ENCODE data around the gene CABP4.

CABP4 gene

DNA sequence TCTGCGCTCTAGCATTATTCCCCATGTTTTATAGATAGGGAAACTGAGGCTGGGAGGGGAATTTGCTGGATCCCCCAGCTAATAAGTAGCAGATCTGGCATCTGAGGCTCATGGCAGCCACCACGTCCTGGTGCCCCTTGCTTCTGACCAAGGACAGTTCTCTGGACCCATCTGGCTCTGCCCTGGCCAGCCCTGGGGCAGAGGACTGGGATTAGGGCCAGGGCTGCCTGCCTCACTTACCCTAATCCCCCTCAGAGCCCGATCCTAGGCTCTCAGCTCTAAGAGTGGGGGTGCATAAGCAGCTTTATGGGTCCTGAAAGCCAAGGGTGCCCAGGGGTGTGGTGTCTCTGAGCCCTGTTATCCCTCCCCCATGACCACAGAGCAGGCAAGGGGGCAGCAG, at the start of gene CABP4:
Gene CABP4, plus strand, starts transcription at position 301 of the 400 bp plus-strand sequence. Its CDS starts 70 bp downstream, at position 371.
- Histone ChIP-seq H3K36me3 (ENCODE audit: control insufficient read depth, low read depth, low read length) (no peaks in the 10 kb centered on the region), H3K9me3 (ENCODE audit: control insufficient read depth, low read depth, low read length) (no peaks in the 10 kb centered on the region), H3K4me1 (ENCODE audit: control insufficient read depth, low read depth, low read length) (no peaks in the 10 kb centered on the region), H3K27me3 (ENCODE audit: control insufficient read depth, insufficient read depth, low read length) (no peaks in the 10 kb centered on the region), H3K4me3 (ENCODE audit: low read length) (no peak within 1 kb of the TSS), H3K9ac (ENCODE audit: low read length) (no peak within 1 kb of the TSS), H3K27ac (ENCODE audit: low read length) (no peak within 1 kb of the TSS)

DNA sequence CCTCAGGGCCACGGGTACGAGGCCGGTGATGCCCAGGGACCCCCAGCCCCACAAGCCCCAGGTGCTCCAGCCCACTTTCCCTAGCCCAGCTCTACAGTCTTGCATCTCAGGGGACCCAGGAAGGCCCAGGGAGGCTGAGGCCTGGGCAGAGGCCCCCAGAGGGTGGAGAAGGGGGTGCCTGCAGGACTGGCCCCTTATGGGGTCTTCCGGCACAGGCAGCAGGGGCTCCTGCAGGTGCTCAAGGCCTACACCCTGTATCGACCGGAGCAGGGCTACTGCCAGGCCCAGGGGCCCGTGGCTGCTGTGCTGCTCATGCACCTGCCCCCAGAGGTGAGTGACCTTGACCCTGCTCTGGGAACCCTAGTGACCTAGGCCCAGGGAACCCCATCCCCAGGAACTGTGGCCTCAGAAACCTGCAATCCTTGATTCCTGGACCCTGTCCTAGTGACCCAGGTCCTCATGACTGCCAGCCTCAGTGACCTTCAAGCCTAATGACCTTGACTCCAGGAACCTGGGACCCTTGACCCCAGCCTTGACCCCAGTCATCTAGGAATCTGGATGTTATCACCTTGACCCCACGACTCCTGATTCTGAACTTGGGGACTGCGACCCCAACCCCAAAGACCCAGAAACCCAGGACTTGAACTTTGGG, 49.3 kb upstream of the CABP4 start:
- Histone ChIP-seq H3K4me1 (ENCODE audit: control insufficient read depth, low read depth, low read length) (peaks cover 9% of the 10 kb centered on the region), H3K4me3 (ENCODE audit: low read length) (no peak overlapping the region)

GRCh38 chr11:67406420-67406968, 48.7 kb upstream of the CABP4 start:
- Histone ChIP-seq H3K27me3 (ENCODE audit: control insufficient read depth, insufficient read depth, low read length) (no peaks in the 10 kb centered on the region), H3K9me3 (ENCODE audit: control insufficient read depth, low read depth, low read length) (no peaks in the 10 kb centered on the region), H3K9ac (ENCODE audit: low read length) (no peak overlapping the region), H3K27ac (ENCODE audit: low read length) (no peak overlapping the region), H3K4me3 (ENCODE audit: low read length) (no peak overlapping the region), H3K36me3 (ENCODE audit: control insufficient read depth, low read depth, low read length) (no peaks in the 10 kb centered on the region), H3K4me1 (ENCODE audit: control insufficient read depth, low read depth, low read length) (peaks cover 9% of the 10 kb centered on the region)

More for the DNA sequence above, 49.3 kb upstream of the CABP4 start:
- no peak overlapping the region for H3K9ac ChIP-seq (ENCODE audit: low read length)
- no peak overlapping the region for H3K27ac ChIP-seq (ENCODE audit: low read length)
- H3K36me3 ChIP-seq (ENCODE audit: control insufficient read depth, low read depth, low read length), result no peaks in the 10 kb centered on the region
- H3K27me3 ChIP-seq (ENCODE audit: control insufficient read depth, insufficient read depth, low read length), result no peaks in the 10 kb centered on the region
- no peaks in the 10 kb centered on the region for H3K9me3 ChIP-seq (ENCODE audit: control insufficient read depth, low read depth, low read length)

DNA sequence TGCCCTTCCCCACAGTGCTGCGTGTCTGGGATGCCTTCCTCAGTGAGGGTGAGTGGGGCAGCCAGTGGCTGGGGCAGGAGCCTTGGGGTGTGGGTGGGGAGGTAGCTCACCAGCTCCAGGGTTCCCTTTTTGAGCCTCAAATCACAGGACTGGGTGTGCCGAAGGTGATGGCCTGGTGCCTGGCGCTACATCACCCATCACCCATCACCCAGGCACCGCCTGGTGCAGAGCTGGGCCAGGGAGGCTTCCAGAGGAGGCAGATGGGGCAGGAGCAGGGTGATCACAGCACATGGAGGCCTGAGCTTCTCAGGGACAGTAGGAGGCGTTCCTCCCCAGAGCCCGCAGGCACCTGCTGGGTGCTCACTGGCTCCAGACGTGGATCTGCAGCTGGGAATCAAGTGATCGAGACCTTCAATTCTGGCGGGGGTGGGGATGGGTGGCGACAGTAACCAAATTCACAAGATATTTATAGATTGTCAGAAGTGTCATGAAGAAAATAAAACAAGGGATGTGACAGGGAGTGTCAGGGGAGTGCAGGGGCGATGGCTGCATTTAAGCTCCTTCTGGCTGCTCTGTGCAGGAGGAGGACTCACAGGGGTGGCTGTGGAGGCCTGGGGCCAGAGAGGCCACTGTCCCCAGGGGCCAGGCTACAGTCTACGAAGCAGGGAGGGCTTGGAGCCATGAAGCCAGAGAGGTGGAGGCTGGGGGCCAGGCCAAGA, 48.0 kb upstream of the CABP4 start:
- H3K9ac ChIP-seq (ENCODE audit: low read length), result no peak overlapping the region
- peaks cover 2% of the 10 kb centered on the region for H3K27me3 ChIP-seq (ENCODE audit: control insufficient read depth, insufficient read depth, low read length)
- no peak overlapping the region for H3K4me3 ChIP-seq (ENCODE audit: low read length)
- H3K4me1 ChIP-seq (ENCODE audit: control insufficient read depth, low read depth, low read length), result peaks cover 6% of the 10 kb centered on the region
- H3K9me3 ChIP-seq (ENCODE audit: control insufficient read depth, low read depth, low read length), result no peaks in the 10 kb centered on the region
- H3K27ac ChIP-seq (ENCODE audit: low read length), result no peak overlapping the region
- no peaks in the 10 kb centered on the region for H3K36me3 ChIP-seq (ENCODE audit: control insufficient read depth, low read depth, low read length)

DNA sequence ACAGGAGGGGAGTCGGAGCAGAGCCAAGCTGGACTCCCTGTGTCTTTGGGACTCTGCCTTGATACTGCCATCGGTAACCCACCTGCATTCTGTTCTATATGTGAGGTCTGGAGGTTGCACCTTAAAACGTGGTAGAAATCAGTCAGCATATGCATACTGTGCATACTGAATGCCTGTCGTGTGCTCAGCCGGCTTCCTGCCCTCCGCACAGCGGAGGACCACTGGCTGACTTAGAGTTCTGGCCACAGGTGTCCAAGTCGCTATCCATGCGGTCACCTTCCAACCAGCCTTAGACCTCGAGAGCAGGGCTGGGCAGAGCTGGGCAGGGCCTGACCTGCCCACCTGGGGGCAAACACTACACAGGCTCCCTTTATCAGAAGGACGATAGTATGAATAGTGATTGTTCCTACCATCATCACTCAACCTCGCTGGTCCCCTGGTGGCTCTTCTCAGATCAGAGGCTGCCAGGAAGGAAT, 47.4 kb upstream of the CABP4 start:
- Histone ChIP-seq H3K27ac (ENCODE audit: low read length) (no peak overlapping the region), H3K4me1 (ENCODE audit: control insufficient read depth, low read depth, low read length) (peaks cover 3% of the 10 kb centered on the region), H3K4me3 (ENCODE audit: low read length) (no peak overlapping the region), H3K9me3 (ENCODE audit: control insufficient read depth, low read depth, low read length) (no peaks in the 10 kb centered on the region), H3K27me3 (ENCODE audit: control insufficient read depth, insufficient read depth, low read length) (peaks cover 6% of the 10 kb centered on the region), H3K9ac (ENCODE audit: low read length) (no peak overlapping the region), H3K36me3 (ENCODE audit: control insufficient read depth, low read depth, low read length) (no peaks in the 10 kb centered on the region)

GRCh38 chr11:67408437-67409200, 46.5 kb upstream of the CABP4 start:
- H3K27me3 ChIP-seq (ENCODE audit: control insufficient read depth, insufficient read depth, low read length), result peaks cover 6% of the 10 kb centered on the region
- H3K4me1 ChIP-seq (ENCODE audit: control insufficient read depth, low read depth, low read length), result peaks cover 3% of the 10 kb centered on the region
- H3K36me3 ChIP-seq (ENCODE audit: control insufficient read depth, low read depth, low read length), result no peaks in the 10 kb centered on the region
- H3K9me3 ChIP-seq (ENCODE audit: control insufficient read depth, low read depth, low read length), result no peaks in the 10 kb centered on the region
- H3K27ac ChIP-seq (ENCODE audit: low read length), result no peak overlapping the region
- no peak overlapping the region for H3K9ac ChIP-seq (ENCODE audit: low read length)
- H3K4me3 ChIP-seq (ENCODE audit: low read length), result no peak overlapping the region

- Histone ChIP-seq H3K36me3 (ENCODE audit: control insufficient read depth, low read depth, low read length) (no peaks in the 10 kb centered on the region), H3K9ac (ENCODE audit: low read length) (no peak overlapping the region), H3K27ac (ENCODE audit: low read length) (no peak overlapping the region), H3K4me1 (ENCODE audit: control insufficient read depth, low read depth, low read length) (peaks cover 3% of the 10 kb centered on the region), H3K9me3 (ENCODE audit: control insufficient read depth, low read depth, low read length) (no peaks in the 10 kb centered on the region), H3K27me3 (ENCODE audit: control insufficient read depth, insufficient read depth, low read length) (peaks cover 6% of the 10 kb centered on the region), H3K4me3 (ENCODE audit: low read length) (no peak overlapping the region)
Observed at GRCh38 chr11:67409261-67409666, 45.9 kb upstream of the CABP4 start.

GRCh38 chr11:67409781-67410368, 45.3 kb upstream of the CABP4 start:
- no peaks in the 10 kb centered on the region for H3K36me3 ChIP-seq (ENCODE audit: control insufficient read depth, low read depth, low read length)
- no peak overlapping the region for H3K4me3 ChIP-seq (ENCODE audit: low read length)
- peaks cover 3% of the 10 kb centered on the region for H3K4me1 ChIP-seq (ENCODE audit: control insufficient read depth, low read depth, low read length)
- H3K27me3 ChIP-seq (ENCODE audit: control insufficient read depth, insufficient read depth, low read length), result peaks cover 9% of the 10 kb centered on the region
- H3K9ac ChIP-seq (ENCODE audit: low read length), result no peak overlapping the region
- H3K9me3 ChIP-seq (ENCODE audit: control insufficient read depth, low read depth, low read length), result no peaks in the 10 kb centered on the region
- H3K27ac ChIP-seq (ENCODE audit: low read length), result no peak overlapping the region

- H3K27ac ChIP-seq (ENCODE audit: low read length), result no peak overlapping the region
- H3K27me3 ChIP-seq (ENCODE audit: control insufficient read depth, insufficient read depth, low read length), result peaks cover 13% of the 10 kb centered on the region
- no peak overlapping the region for H3K9ac ChIP-seq (ENCODE audit: low read length)
- no peak overlapping the region for H3K4me3 ChIP-seq (ENCODE audit: low read length)
- no peaks in the 10 kb centered on the region for H3K9me3 ChIP-seq (ENCODE audit: control insufficient read depth, low read depth, low read length)
- peaks cover 3% of the 10 kb centered on the region for H3K4me1 ChIP-seq (ENCODE audit: control insufficient read depth, low read depth, low read length)
- no peaks in the 10 kb centered on the region for H3K36me3 ChIP-seq (ENCODE audit: control insufficient read depth, low read depth, low read length)
Observed at GRCh38 chr11:67410369-67410831, 44.8 kb upstream of the CABP4 start.

DNA sequence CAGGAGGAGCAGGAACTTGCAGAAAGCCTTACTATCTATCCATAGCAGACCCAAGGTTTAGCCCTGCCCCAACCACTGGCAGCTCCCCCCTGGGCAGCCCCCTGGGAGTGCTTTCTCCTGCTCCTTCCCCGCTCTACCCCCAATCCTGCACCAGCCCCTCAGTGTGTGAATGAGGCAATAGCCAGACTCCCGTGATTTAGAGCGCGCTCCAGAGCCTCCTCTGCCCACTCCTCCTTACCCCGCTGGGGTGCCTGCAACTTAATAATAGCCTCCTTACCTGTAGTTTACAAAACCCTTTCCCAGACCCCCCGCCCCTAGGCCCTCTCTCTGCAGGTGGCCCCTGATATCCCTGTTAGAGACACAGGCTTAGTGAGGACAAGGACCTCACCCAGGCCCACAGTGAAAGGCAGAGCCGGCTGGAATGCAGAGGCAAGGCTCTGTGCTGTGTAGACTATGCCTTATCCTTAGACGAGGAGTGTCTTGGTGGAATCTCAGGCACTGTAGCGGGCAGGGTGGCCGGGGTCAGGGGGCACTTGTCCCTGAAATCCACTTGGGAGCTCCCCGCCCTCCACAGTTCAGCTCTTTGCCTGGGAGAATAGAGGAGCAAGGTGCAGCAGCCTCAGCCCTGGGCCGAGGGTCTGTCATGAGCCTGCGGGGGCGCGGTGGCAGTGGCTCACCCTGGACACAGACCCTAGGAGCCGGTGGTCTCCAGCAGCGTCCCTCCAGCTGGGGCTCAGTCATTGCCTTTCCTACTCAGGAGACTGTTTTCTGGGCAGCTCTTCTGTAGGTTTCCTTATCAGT, 44.0 kb upstream of the CABP4 start:
- Histone ChIP-seq H3K4me3 (ENCODE audit: low read length) (no peak overlapping the region), H3K27ac (ENCODE audit: low read length) (no peak overlapping the region), H3K9ac (ENCODE audit: low read length) (no peak overlapping the region), H3K4me1 (ENCODE audit: control insufficient read depth, low read depth, low read length) (peaks cover 3% of the 10 kb centered on the region), H3K36me3 (ENCODE audit: control insufficient read depth, low read depth, low read length) (no peaks in the 10 kb centered on the region), H3K9me3 (ENCODE audit: control insufficient read depth, low read depth, low read length) (no peaks in the 10 kb centered on the region), H3K27me3 (ENCODE audit: control insufficient read depth, insufficient read depth, low read length) (peaks cover 16% of the 10 kb centered on the region)
